ENCODE data around the gene PID1.

GRCh38 chr2:229226382-229226781 is 44.7 kb downstream of the PID1 start:
- TF ChIP-seq CTCF (IDR thresholded peaks at IDR 0.05) = no peak
- TF ChIP-seq POLR2A (IDR thresholded peaks at IDR 0.05) = no peak
